ENCODE results near the gene SMAD2. TPM values are rescaled to one million over a fixed set of nuclear protein-coding genes. Genes with fewer than 3 reads are reported as not detected.

Gene SMAD2
- total RNA-seq, 1 experiment from 2014 or later = 121 TPM

DNA sequence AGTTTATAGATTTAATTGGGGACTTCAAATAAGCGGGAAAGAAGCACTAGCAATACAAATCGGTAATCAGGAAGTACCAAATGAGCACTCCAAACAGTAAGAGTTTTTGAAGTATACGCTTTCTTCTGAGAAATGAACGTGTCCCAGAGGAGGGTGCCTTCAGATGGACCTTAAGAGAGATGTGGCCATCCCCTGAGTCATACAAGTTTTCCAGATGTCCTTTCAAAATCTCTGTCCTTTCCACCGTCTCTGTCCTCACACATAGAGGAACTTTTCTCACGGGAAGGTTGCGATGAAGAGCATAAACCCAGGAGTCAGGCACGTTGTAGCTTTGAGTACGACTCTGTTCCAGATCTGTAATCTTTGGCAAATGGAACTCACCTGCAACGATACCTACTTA is 1.7 kb upstream of the SMAD2 start:
- Mint-ChIP-seq H3K36me3 (ENCODE audit: insufficient read depth in 1 of 3, low read depth in 3 of 3) (peaks cover 0 to 1% (median 0%) of the 10 kb centered on the region in 3 experiments; a peak in 1 of 7 replicates), H3K4me3 (peak overlapping the region; percentile 65 to 79), H3K4me1 (peaks cover 41 to 42% of the 10 kb centered on the region in 2 experiments), H3K27me3 (ENCODE audit: low read depth) (no peaks in the 10 kb centered on the region), H3K27ac (peak overlapping the region; percentile 90 to 94 (median 90); a peak in 3 of 7 replicates), H3K9me3 (no peaks in the 10 kb centered on the region; a peak in 1 of 5 replicates)
- H4K5ac ChIP-seq (ENCODE audit: insufficient read length, low read depth, low read length) = no peak overlapping the region
- no peaks in the 10 kb centered on the region for H3K79me1 ChIP-seq (ENCODE audit: insufficient read depth, low read depth, low read length, poor library complexity, severe bottlenecking)
- no peak overlapping the region for H3T11ph ChIP-seq (ENCODE audit: low read length)
- H3K9ac ChIP-seq (ENCODE audit: extremely low read depth, insufficient read length, low read length) = no peak overlapping the region
- no peak overlapping the region for H2AK5ac ChIP-seq (ENCODE audit: insufficient read length, low read length)
- H2BK12ac ChIP-seq (ENCODE audit: insufficient read length, low read depth, low read length) = no peak overlapping the region
- H3K4ac ChIP-seq (ENCODE audit: low read depth, low read length) = no peak overlapping the region
- no peak overlapping the region for H3K18ac ChIP-seq (ENCODE audit: insufficient read length, low read depth, low read length)
- no peak overlapping the region for H2BK120ac ChIP-seq (ENCODE audit: low read depth, low read length, poor library complexity, severe bottlenecking)
- no peak overlapping the region for H2BK5ac ChIP-seq (ENCODE audit: insufficient read length, low read length)
- no peaks in the 10 kb centered on the region for H3K9me3 ChIP-seq (ENCODE audit: control insufficient read depth, low read depth, low read length)
- H3K79me2 ChIP-seq (ENCODE audit: insufficient read depth, low read length) = peaks cover 16% of the 10 kb centered on the region; the same call in 1 of the 2 replicates
- no peak overlapping the region for H2BK20ac ChIP-seq (ENCODE audit: low read depth, low read length, poor library complexity, severe bottlenecking)
- H3K23ac ChIP-seq (ENCODE audit: insufficient read length, low read depth, low read length) = no peak overlapping the region
- no peak overlapping the region for H3K56ac ChIP-seq (ENCODE audit: insufficient read length, low read depth, low read length)
- no peak overlapping the region for H4K8ac ChIP-seq (replicated peaks; ENCODE audit: insufficient read length, low read depth, low read length)
- no peak overlapping the region for H2AFZ ChIP-seq (ENCODE audit: low read length)
- no peak overlapping the region for H3K14ac ChIP-seq (ENCODE audit: insufficient read depth, low read length)
- peaks cover 9% of the 10 kb centered on the region for H3K4me1 ChIP-seq (ENCODE audit: insufficient read depth, low read length)
- no peak for TF ChIP-seq CTCF (conservative IDR thresholded peaks at IDR 0.05)
- H3K23me2 ChIP-seq (ENCODE audit: insufficient read length, low read depth, low read length, poor library complexity, severe bottlenecking) = peaks cover 5% of the 10 kb centered on the region
- no peaks in the 10 kb centered on the region for H3K27me3 ChIP-seq (ENCODE audit: insufficient read depth, low read length)
- no peak overlapping the region for H3K27ac ChIP-seq (ENCODE audit: insufficient read length, low read depth, low read length)
- WGBS (ENCODE audit: extremely low coverage, insufficient read length, low lambda C conversion rate) = no CpG with 5 or more reads among the region's 10 CpGs
- no peak for DNase-seq
- no peaks in the 10 kb centered on the region for H4K20me1 ChIP-seq (ENCODE audit: control insufficient read depth, insufficient read depth, insufficient read length)
- no peak overlapping the region for H2BK15ac ChIP-seq (ENCODE audit: low read depth, low read length)
- H4K91ac ChIP-seq (ENCODE audit: insufficient read length, low read depth, low read length) = no peak overlapping the region
- peak overlapping the region; percentile 77 for H3K4me2 ChIP-seq (ENCODE audit: insufficient read depth, insufficient read length, low read length)

Data from H9 (cell line).